Muscle layer of colon (tissue), 2 donors: ENCODE results near the gene RPL13.
"Not testable (repeated sequence)": the region's sequence is repeated elsewhere in the genome, so short reads cannot be mapped to it uniquely, and the experiment has no call there.

Source experiments
- H3K27ac ChIP-seq: one replicate; pipeline ENCODE4 v1.7.0; 2013; ENCODE audit warnings: low read depth, mild to moderate bottlenecking, low read length, moderate library complexity
- H3K27me3 ChIP-seq, 2 donors: one replicate each; pipeline ENCODE4 v1.7.0; 2013; ENCODE audit warnings: low read length in 2 of 2, mild to moderate bottlenecking in 2 of 2; ENCODE audit not compliant: insufficient read depth in 2 of 2, control insufficient read depth in 1 of 2
- H3K36me3 ChIP-seq: one replicate; pipeline ENCODE4 v1.7.0; 2013; ENCODE audit warnings: mild to moderate bottlenecking, low read length; ENCODE audit not compliant: insufficient read depth
- H3K4me1 ChIP-seq: one replicate; pipeline ENCODE4 v1.7.0; 2013; ENCODE audit warnings: mild to moderate bottlenecking, low read length; ENCODE audit not compliant: insufficient read depth
- H3K4me3 ChIP-seq, 2 donors: one replicate each; pipeline ENCODE4 v1.7.0; 2013; ENCODE audit warnings: low read length in 2 of 2, low read depth in 1 of 2, mild to moderate bottlenecking in 1 of 2, moderate library complexity in 1 of 2
- H3K9ac ChIP-seq: one replicate; pipeline ENCODE4 v1.7.0; 2013; ENCODE audit warnings: low read length
- H3K9me3 ChIP-seq: one replicate; pipeline ENCODE4 v1.7.0; 2013; ENCODE audit warnings: mild to moderate bottlenecking, low read length
- donor health status: abdominal sarcoma.
- donor health status: Adenocarcinoma of cecum.

The RPL13 gene

GRCh38 chr16:89583895-89584644 lies 23.6 kb downstream of the RPL13 start:
- no peak overlapping the region for H3K9ac ChIP-seq
- H3K9me3 ChIP-seq: no peaks in the 10 kb centered on the region
- no peak overlapping the region for H3K4me3 ChIP-seq
- H3K27me3 ChIP-seq: no peaks in the 10 kb centered on the region
- no peak overlapping the region for H3K27ac ChIP-seq
- H3K4me1 ChIP-seq: no peaks in the 10 kb centered on the region
- H3K36me3 ChIP-seq: no peaks in the 10 kb centered on the region

- H3K36me3 ChIP-seq: no peaks in the 10 kb centered on the region
Measured at GRCh38 chr16:89584768-89585549, 24.5 kb downstream of the RPL13 start.

GRCh38 chr16:89586218-89586617 lies 25.7 kb downstream of the RPL13 start:
- Histone ChIP-seq H3K4me3 (no peak overlapping the region), H3K27ac (no peak overlapping the region), H3K9ac (no peak overlapping the region), H3K36me3 (no peaks in the 10 kb centered on the region), H3K9me3 (no peaks in the 10 kb centered on the region), H3K4me1 (no peaks in the 10 kb centered on the region), H3K27me3 (no peaks in the 10 kb centered on the region)

More at GRCh38 chr16:89584768-89585549, 24.5 kb downstream of the RPL13 start:
- H3K4me1 ChIP-seq: no peaks in the 10 kb centered on the region
- no peak overlapping the region for H3K9ac ChIP-seq
- H3K9me3 ChIP-seq: no peaks in the 10 kb centered on the region
- no peaks in the 10 kb centered on the region for H3K27me3 ChIP-seq
- H3K4me3 ChIP-seq: no peak overlapping the region
- no peak overlapping the region for H3K27ac ChIP-seq

- Histone ChIP-seq H3K36me3 (no peaks in the 10 kb centered on the region), H3K4me3 (no peak overlapping the region), H3K9me3 (no peaks in the 10 kb centered on the region), H3K4me1 (no peaks in the 10 kb centered on the region), H3K27ac (no peak overlapping the region), H3K9ac (no peak overlapping the region), H3K27me3 (no peaks in the 10 kb centered on the region)
Measured at GRCh38 chr16:89586853-89587252, 26.4 kb downstream of the RPL13 start.

GRCh38 chr16:89587676-89588075 lies 27.2 kb downstream of the RPL13 start:
- not testable (repeated sequence) for H3K36me3 ChIP-seq, H3K4me3 ChIP-seq, H3K9ac ChIP-seq, H3K27me3 ChIP-seq, H3K4me1 ChIP-seq, H3K9me3 ChIP-seq, H3K27ac ChIP-seq

GRCh38 chr16:89588413-89589109 lies 28.1 kb downstream of the RPL13 start:
- no peaks in the 10 kb centered on the region for H3K36me3 ChIP-seq
- H3K4me3 ChIP-seq: no peak overlapping the region
- H3K9ac ChIP-seq: no peak overlapping the region
- no peaks in the 10 kb centered on the region for H3K4me1 ChIP-seq
- no peak overlapping the region for H3K27ac ChIP-seq
- no peaks in the 10 kb centered on the region for H3K9me3 ChIP-seq
- H3K27me3 ChIP-seq: no peaks in the 10 kb centered on the region

GRCh38 chr16:89589241-89589926 lies 28.9 kb downstream of the RPL13 start:
- Histone ChIP-seq H3K9ac (no peak overlapping the region), H3K4me3 (no peak overlapping the region), H3K4me1 (no peaks in the 10 kb centered on the region), H3K36me3 (no peaks in the 10 kb centered on the region), H3K27me3 (no peaks in the 10 kb centered on the region), H3K27ac (no peak overlapping the region), H3K9me3 (no peaks in the 10 kb centered on the region)

GRCh38 chr16:89593841-89594240 lies 33.4 kb downstream of the RPL13 start:
- no peak overlapping the region for H3K9ac ChIP-seq
- no peaks in the 10 kb centered on the region for H3K36me3 ChIP-seq
- no peaks in the 10 kb centered on the region for H3K27me3 ChIP-seq
- no peak overlapping the region for H3K4me3 ChIP-seq
- no peaks in the 10 kb centered on the region for H3K9me3 ChIP-seq
- H3K4me1 ChIP-seq: no peaks in the 10 kb centered on the region
- no peak overlapping the region for H3K27ac ChIP-seq

- H3K36me3 ChIP-seq: no peaks in the 10 kb centered on the region
- H3K27me3 ChIP-seq: no peaks in the 10 kb centered on the region
- no peaks in the 10 kb centered on the region for H3K9me3 ChIP-seq
- H3K9ac ChIP-seq: no peak overlapping the region
- no peak overlapping the region for H3K27ac ChIP-seq
- no peak overlapping the region for H3K4me3 ChIP-seq
- H3K4me1 ChIP-seq: no peaks in the 10 kb centered on the region
Measured at GRCh38 chr16:89595330-89596060, 35.0 kb downstream of the RPL13 start.

GRCh38 chr16:89596061-89596689 lies 35.7 kb downstream of the RPL13 start:
- Histone ChIP-seq H3K9ac (no peak overlapping the region), H3K9me3 (no peaks in the 10 kb centered on the region), H3K4me3 (no peak overlapping the region), H3K27ac (no peak overlapping the region), H3K36me3 (no peaks in the 10 kb centered on the region), H3K27me3 (no peaks in the 10 kb centered on the region), H3K4me1 (no peaks in the 10 kb centered on the region)
